ENCODE results near the gene ZNF544.

- TF ChIP-seq CTCF (IDR thresholded peaks at IDR 0.05) = no peak
- TF ChIP-seq POLR2A (IDR thresholded peaks at IDR 0.05) = no peak
These were observed 79.0 kb downstream of the ZNF544 start for GRCh38 chr19:58307736-58308135.
